HAP-1 (cell line): ENCODE results near the gene CFAP45.

Source experiments
- DNase-seq, 2 experiments: peaks; one replicate each; pipeline ENCODE4 v3.0.0-alpha.2; 2016 to 2020; ENCODE audit warnings: low spot score in 2 of 2
- H3K27me3 ChIP-seq: fragments of 250-450 bp; sonication (Bioruptor Pico); 2 replicates; pipeline ENCODE4 v1.5.1; 2020; ENCODE audit warnings: low read depth, mild to moderate bottlenecking, moderate library complexity
- H3K36me3 ChIP-seq: fragments of 250-450 bp; sonication (Bioruptor Pico); replicated peaks from 2 replicates; pipeline ENCODE4 v1.5.1; 2020; ENCODE audit warnings: mild to moderate bottlenecking
- H3K4me1 ChIP-seq: fragments of 250-450 bp; sonication (Bioruptor Pico); 2 replicates; pipeline ENCODE4 v1.5.1; 2020; ENCODE audit warnings: mild to moderate bottlenecking
- H3K4me3 ChIP-seq: fragments of 250-450 bp; sonication (Bioruptor Pico); 2 replicates; pipeline ENCODE4 v1.5.1; 2020; ENCODE audit warnings: mild to moderate bottlenecking, moderate library complexity
- H3K9me3 ChIP-seq: fragments of 250-450 bp; sonication (Bioruptor Pico); 2 replicates; pipeline ENCODE4 v1.5.1; 2020; ENCODE audit warnings: mild to moderate bottlenecking, moderate library complexity
- in situ Hi-C: fragments of 300-500 bp; cut with MboI; formaldehyde crosslinking; loops from 3 replicates; pipeline ENCODE4 v1.14.3; 2020; ENCODE audit warnings: low sequenced_read_pairs, inconsistent platforms, mixed read lengths

The CFAP45 gene, protein sequence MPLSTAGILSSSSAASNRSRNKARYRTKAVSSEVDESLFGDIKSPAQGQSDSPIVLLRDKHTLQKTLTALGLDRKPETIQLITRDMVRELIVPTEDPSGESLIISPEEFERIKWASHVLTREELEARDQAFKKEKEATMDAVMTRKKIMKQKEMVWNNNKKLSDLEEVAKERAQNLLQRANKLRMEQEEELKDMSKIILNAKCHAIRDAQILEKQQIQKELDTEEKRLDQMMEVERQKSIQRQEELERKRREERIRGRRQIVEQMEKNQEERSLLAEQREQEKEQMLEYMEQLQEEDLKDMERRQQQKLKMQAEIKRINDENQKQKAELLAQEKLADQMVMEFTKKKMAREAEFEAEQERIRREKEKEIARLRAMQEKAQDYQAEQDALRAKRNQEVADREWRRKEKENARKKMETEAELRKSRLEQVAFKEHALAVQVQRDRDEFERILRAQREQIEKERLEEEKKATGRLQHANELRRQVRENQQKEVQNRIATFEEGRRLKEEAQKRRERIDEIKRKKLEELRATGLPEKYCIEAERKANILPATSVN

DNA sequence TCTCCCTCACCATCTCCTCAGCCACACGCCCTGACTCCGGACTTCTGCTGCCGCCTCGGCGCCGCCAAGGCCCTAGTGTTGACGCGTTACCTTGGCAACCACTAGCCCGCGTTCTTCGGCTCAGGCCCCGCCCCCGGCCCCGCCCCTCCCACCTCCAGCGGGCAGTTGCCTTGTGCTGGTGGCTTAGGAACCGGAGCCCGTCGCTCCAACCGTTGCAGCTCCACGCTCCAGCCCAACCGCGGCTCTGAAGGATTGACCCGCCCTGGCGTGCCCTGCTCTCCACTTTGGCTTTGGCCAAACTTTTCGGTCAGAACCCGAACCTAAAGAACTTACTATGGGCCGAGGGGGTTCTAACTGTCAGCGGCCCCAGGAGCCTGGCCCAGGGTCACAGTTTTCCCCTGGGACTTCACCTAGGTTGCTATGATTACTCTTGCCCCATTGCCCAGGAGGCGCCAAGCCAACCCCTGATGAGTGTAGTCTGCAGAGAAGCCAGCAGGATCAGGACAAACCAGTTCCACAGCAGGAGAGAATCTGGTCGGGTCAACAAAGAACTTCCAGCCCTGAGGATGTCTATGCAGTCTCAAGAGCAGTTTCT is at the start of gene CFAP45:
Gene CFAP45 (minus strand): TSS at position 80 of the 595 bp plus-strand sequence. CDS start 67 bp downstream, at position 13.
- no peaks in the 10 kb centered on the region; the same call in 1 of the 2 replicates for H3K9me3 ChIP-seq
- no peak within 1 kb of the TSS for H3K4me3 ChIP-seq
- in situ Hi-C loops = no loop called here

DNA sequence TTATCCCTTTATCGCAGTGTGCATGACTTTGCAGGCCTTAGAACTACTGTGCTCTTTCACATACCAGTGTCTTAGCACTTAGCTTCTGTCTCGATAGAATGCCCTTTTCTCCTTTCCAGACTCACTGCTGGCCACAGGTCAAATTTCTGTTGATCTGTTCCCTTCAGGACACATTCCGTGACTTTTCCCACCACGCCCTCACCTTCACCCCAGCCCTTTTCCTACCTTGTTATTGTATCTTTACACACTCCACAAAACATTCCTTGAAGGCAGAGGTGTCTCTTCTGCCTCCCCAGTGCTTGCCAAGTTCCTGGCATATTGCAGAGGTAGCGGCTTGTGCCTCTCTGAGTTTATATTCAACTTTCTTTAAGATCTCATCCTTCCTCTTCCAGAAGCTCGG is 49.2 kb upstream of the CFAP45 start:
- no peaks in the 10 kb centered on the region for H3K36me3 ChIP-seq
- H3K27me3 ChIP-seq = no peaks in the 10 kb centered on the region
- H3K4me3 ChIP-seq = no peak overlapping the region
- H3K9me3 ChIP-seq = no peaks in the 10 kb centered on the region
- in situ Hi-C loops = loop anchor here (25.0 kb wide), 2 partner anchors 288 to 413 kb away; partner anchors contain the start of gene NHLH1
- H3K4me1 ChIP-seq = peaks cover 14% of the 10 kb centered on the region
- DNase-seq = no peak

More for the DNA sequence above, at the start of gene CFAP45:
- Histone ChIP-seq H3K27me3 (no peaks in the 10 kb centered on the region), H3K36me3 (no peaks in the 10 kb centered on the region), H3K4me1 (no peaks in the 10 kb centered on the region)
- DNase-seq = peak in 1 of 2 experiments; percentile 17

DNA sequence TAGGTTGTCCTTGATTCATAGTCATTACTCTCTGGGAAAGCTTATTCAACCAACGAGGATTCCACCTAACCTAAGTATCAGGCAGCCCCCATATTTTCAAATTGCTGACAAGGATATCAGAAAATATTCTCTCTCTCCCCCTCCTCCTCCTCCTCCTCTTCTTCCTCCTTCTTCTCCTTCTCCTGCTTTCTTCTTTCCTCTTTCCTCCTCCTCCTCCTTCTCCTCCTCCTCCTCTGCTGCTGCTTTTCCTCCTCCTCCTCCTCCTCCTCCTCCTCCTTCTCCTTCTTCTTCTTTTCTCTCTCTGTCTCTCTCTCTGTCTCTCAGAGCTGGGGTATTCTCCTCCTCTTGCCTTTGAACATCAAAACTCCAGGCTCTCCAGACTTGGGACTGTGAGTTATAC is 48.0 kb upstream of the CFAP45 start:
- H3K4me1 ChIP-seq = peaks cover 14% of the 10 kb centered on the region
- H3K27me3 ChIP-seq = no peaks in the 10 kb centered on the region
- in situ Hi-C loops = loop anchor here (25.0 kb wide), 2 partner anchors 289 to 414 kb away; partner anchors contain the start of gene NHLH1
- no peak for DNase-seq
- H3K4me3 ChIP-seq = no peak overlapping the region
- no peaks in the 10 kb centered on the region for H3K9me3 ChIP-seq
- H3K36me3 ChIP-seq = no peaks in the 10 kb centered on the region

DNA sequence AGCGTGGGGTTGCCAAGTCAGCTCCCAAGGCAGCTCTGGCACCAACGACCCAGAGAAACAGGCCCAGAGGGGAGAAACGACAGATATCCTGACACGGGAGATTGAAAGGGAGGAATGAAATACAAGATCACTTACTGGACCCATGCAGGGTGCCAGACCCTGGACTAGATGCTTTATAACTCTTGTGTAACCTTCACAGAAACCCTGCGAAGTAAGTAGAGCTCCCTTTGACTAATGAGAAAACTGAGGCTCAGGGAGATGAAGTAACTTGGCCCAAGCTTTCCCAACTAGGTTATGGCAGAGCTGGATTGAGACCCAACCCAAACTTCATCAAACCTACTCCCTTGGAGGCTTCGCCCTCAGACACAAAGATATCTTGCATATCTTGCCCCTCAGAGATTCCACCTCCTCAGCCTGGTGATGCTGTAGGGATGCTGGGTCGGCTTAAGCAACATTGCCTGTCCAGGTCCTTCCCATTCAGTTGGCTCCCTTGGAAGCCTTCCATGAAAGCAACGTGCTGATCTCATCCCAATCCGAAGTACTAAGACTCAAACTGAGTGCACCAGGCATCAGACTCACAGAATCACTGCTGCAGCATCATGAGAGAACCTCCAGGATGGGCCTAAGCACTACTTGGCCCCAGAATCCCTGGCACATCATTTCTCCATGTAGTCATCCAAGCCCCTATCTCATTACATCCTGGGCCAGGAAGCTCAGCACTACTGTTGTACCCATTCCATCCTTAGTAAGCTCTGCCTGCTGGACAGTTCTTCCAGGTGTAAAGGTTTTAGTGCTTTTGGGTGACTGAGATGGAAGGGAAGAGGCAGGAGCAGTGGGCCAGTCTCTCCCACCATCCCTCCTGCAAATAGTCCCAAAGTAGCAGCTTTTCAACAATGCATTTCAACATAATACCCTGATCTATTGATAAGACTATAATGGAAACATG is 46.5 kb upstream of the CFAP45 start:
- no peak for DNase-seq
- in situ Hi-C loops = loop anchor here (25.0 kb wide), 2 partner anchors 291 to 416 kb away; partner anchors contain the start of gene NHLH1
- H3K4me1 ChIP-seq = peaks cover 14% of the 10 kb centered on the region
- no peaks in the 10 kb centered on the region for H3K27me3 ChIP-seq
- no peaks in the 10 kb centered on the region for H3K36me3 ChIP-seq
- H3K9me3 ChIP-seq = no peaks in the 10 kb centered on the region
- H3K4me3 ChIP-seq = peak overlapping the region; percentile 43

DNA sequence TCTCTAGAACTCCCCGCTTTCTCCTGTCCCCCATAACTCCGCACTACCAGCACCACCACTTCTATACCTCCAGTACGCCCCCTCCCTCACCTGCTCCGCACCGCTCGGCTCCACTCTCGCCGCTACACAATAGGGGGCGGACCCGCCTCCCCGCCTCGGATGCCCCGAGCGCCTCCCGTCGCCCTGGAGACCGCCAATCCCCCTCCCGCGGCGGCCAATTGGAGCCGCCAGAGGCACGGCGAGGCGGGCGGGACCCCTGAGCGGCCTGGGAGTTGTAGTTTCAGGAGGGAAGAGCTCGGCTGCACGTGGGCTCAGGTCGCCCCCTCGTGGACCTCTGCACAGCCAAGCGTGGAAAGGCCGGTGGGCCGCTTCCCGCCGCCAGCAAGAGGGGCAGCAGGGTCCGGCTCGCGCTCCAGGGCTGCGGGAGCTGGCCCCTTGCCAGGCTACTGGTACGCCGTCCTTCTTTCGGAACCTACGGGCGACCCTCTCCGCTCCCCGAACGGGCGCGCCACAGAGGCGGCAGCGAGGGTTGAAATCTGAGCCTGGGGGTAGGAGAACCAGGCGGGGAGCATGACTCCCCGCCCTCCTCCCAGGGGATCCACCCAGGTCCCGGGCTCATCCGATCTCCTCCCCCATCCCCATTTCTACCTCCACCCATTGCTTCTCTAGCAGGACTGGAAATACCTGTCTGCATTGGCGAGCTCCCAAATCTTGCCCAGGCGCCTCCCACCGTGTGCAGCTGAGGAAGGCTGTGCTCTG is 45.7 kb upstream of the CFAP45 start, which contains the start of gene IGSF9:
Gene IGSF9 (minus strand): TSS at position 131 of the 759 bp plus-strand sequence. CDS start 2,159 bp downstream, outside the sequence.
- H3K9me3 ChIP-seq = no peaks in the 10 kb centered on the region
- peak within 1 kb of the TSS; percentile 43 for H3K4me3 ChIP-seq
- no peaks in the 10 kb centered on the region for H3K36me3 ChIP-seq
- no peaks in the 10 kb centered on the region for H3K27me3 ChIP-seq
- peak; percentile 89 to 96 for DNase-seq
- in situ Hi-C loops = loop anchor here (25.0 kb wide), 2 partner anchors 292 to 417 kb away; partner anchors contain the start of gene NHLH1
- peaks cover 14% of the 10 kb centered on the region for H3K4me1 ChIP-seq

DNA sequence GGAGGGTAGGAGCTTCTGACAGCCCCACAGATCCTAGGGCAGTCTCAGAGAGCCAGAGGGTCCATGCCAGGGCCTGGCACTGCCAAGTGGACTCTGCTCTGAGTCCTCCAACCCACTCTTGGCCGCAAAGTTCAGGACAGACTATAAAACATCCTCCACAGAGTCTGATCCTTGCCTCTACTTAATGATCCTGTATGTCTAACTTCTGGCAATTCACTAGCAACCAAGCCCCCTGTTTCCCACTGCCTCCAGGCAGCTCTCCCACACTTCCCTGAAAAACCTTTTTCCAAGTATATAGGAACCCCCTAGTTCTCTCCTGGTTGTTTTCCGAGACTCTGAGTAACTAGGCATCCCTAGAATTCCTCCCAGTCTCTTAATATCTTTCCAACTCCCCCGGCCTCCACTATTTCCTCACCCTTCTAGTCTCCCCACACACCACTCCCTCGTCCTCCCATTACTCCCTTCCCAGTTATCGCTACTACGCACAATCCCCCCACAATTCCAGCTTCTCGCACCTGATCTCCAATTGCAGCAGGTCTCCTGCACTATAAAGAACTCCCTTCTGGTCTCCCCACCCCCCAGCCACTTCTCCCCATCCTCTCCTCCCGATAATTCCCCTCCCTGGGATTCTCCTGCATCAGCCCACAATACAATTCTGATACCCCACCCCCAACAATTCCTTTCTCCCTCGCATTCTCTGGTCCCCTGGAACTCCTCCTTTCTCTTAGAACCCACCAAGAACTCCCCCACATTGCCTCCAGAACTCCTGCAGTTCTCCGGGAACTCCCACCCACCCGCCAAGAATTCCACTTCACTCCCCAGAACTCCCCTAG is 44.9 kb upstream of the CFAP45 start:
- Histone ChIP-seq H3K9me3 (no peaks in the 10 kb centered on the region), H3K27me3 (no peaks in the 10 kb centered on the region), H3K36me3 (no peaks in the 10 kb centered on the region), H3K4me3 (peak overlapping the region; percentile 43), H3K4me1 (peaks cover 18% of the 10 kb centered on the region)
- in situ Hi-C loops = loop anchor here (25.0 kb wide), 2 partner anchors 292 to 417 kb away; partner anchors contain the start of gene NHLH1
- DNase-seq = no peak

GRCh38 chr1:159943908-159944622 is 44.1 kb upstream of the CFAP45 start:
- no peak for DNase-seq
- H3K27me3 ChIP-seq = no peaks in the 10 kb centered on the region
- no peaks in the 10 kb centered on the region for H3K36me3 ChIP-seq
- peaks cover 21% of the 10 kb centered on the region for H3K4me1 ChIP-seq
- H3K9me3 ChIP-seq = no peaks in the 10 kb centered on the region
- no peak overlapping the region for H3K4me3 ChIP-seq
- in situ Hi-C loops = loop anchor here (25.0 kb wide), 2 partner anchors 293 to 418 kb away; partner anchors contain the start of gene NHLH1

DNA sequence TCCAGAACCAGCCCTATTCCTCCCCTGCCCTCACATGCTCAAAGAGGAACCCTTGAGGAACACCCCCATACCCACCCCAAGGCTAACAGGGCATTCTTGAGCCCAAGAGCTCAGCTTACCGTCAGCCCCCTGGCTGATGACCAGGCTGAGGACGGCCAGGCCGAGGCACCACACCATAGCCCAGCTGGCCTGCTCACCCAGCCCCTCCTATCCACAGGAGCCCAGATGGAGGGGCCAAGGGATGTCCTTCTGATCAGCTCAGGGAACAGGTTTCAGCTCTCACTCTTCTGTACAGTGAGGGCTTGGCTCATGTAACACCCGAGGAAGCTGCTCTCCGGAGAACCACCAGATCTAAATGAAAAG is 43.3 kb upstream of the CFAP45 start:
- H3K9me3 ChIP-seq = no peaks in the 10 kb centered on the region
- DNase-seq = no peak
- in situ Hi-C loops = loop anchor here (25.0 kb wide), 2 partner anchors 294 to 419 kb away; partner anchors contain the start of gene NHLH1
- peaks cover 23% of the 10 kb centered on the region for H3K4me1 ChIP-seq
- no peaks in the 10 kb centered on the region for H3K27me3 ChIP-seq
- no peak overlapping the region for H3K4me3 ChIP-seq
- H3K36me3 ChIP-seq = no peaks in the 10 kb centered on the region

GRCh38 chr1:159942632-159943277 is 42.8 kb upstream of the CFAP45 start:
- H3K4me3 ChIP-seq = no peak overlapping the region
- DNase-seq = no peak
- H3K36me3 ChIP-seq = no peaks in the 10 kb centered on the region
- in situ Hi-C loops = loop anchor here (25.0 kb wide), 2 partner anchors 295 to 420 kb away; partner anchors contain the start of gene NHLH1
- H3K27me3 ChIP-seq = no peaks in the 10 kb centered on the region
- H3K4me1 ChIP-seq = peaks cover 27% of the 10 kb centered on the region
- H3K9me3 ChIP-seq = no peaks in the 10 kb centered on the region

GRCh38 chr1:159941591-159942560 is 41.9 kb upstream of the CFAP45 start:
- DNase-seq = no peak
- Histone ChIP-seq H3K4me3 (no peak overlapping the region), H3K4me1 (peaks cover 25% of the 10 kb centered on the region), H3K36me3 (no peaks in the 10 kb centered on the region), H3K27me3 (no peaks in the 10 kb centered on the region), H3K9me3 (no peaks in the 10 kb centered on the region)
- in situ Hi-C loops = loop anchor here (25.0 kb wide), 2 partner anchors 295 to 420 kb away; partner anchors contain the start of gene NHLH1
